ENCODE data around the gene TEX14. TPM values are rescaled to one million over a fixed set of nuclear protein-coding genes. Genes with fewer than 3 reads are reported as not detected.
A peak's percentile ranks its signal among the peaks of the same experiment; 100 is the strongest.

TEX14 gene
- total and polyA plus RNA-seq, 8 donors: 0.03 to 0.59 (median 0.20) TPM

- H3K4me3 ChIP-seq: no peak overlapping the region
- no peaks in the 10 kb centered on the region for H3K9me3 ChIP-seq
- WGBS, 2 donors: 64 to 74% methylated on average over 1 of the region's 1 CpG
- no peak overlapping the region for H3K27ac ChIP-seq
- intact Hi-C loops (cut with DNase I): no loop called here
- no peak for DNase-seq
- H3K4me1 ChIP-seq: peaks cover 0 to 4% (median 0%) of the 10 kb centered on the region in 3 donors
- ATAC-seq: peak in 1 of 4 donors; percentile 36
- TF ChIP-seq, protein P1, sequence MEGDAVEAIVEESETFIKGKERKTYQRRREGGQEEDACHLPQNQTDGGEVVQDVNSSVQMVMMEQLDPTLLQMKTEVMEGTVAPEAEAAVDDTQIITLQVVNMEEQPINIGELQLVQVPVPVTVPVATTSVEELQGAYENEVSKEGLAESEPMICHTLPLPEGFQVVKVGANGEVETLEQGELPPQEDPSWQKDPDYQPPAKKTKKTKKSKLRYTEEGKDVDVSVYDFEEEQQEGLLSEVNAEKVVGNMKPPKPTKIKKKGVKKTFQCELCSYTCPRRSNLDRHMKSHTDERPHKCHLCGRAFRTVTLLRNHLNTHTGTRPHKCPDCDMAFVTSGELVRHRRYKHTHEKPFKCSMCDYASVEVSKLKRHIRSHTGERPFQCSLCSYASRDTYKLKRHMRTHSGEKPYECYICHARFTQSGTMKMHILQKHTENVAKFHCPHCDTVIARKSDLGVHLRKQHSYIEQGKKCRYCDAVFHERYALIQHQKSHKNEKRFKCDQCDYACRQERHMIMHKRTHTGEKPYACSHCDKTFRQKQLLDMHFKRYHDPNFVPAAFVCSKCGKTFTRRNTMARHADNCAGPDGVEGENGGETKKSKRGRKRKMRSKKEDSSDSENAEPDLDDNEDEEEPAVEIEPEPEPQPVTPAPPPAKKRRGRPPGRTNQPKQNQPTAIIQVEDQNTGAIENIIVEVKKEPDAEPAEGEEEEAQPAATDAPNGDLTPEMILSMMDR (IDR thresholded peaks at IDR 0.05): no peak
- H3K27me3 ChIP-seq: no peaks in the 10 kb centered on the region
- H3K36me3 ChIP-seq: no peaks in the 10 kb centered on the region
- FAIRE-seq: no peak
Observed at GRCh38 chr17:58575511-58575910, 116.3 kb downstream of the TEX14 start.

DNA sequence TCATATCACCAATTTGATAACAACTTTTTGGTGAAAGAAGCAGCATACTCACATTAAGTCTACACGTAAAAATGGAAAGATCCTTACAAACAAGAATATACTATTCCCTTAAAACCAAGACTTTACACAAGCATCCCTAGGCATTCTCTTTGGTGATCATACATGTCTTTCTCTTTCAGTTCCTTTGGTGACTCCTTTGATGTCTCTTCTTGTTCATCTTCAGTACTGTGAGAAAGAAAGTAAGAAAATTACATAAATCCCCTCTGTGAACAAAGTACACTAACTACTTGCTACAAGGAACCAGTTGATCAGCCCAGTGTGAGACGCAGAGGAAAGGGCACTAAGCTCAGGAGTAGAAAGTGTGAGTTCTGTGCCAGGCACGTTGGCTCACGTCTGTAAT is 117.8 kb downstream of the TEX14 start:
- H3K4me3 ChIP-seq: no peak overlapping the region
- DNase-seq (no peak), FAIRE-seq (no peak), ATAC-seq (no peak)
- H3K27ac ChIP-seq: no peak overlapping the region
- H3K36me3 ChIP-seq: no peaks in the 10 kb centered on the region
- TF ChIP-seq, protein P1 (IDR thresholded peaks at IDR 0.05): no peak
- H3K9me3 ChIP-seq: no peaks in the 10 kb centered on the region
- intact Hi-C loops (cut with DNase I): no loop called here
- 73 to 85% methylated on average over 4 of the region's 4 CpGs for WGBS, 2 donors
- H3K4me1 ChIP-seq: peaks cover 0 to 4% (median 0%) of the 10 kb centered on the region in 3 donors
- H3K27me3 ChIP-seq: no peaks in the 10 kb centered on the region

DNA sequence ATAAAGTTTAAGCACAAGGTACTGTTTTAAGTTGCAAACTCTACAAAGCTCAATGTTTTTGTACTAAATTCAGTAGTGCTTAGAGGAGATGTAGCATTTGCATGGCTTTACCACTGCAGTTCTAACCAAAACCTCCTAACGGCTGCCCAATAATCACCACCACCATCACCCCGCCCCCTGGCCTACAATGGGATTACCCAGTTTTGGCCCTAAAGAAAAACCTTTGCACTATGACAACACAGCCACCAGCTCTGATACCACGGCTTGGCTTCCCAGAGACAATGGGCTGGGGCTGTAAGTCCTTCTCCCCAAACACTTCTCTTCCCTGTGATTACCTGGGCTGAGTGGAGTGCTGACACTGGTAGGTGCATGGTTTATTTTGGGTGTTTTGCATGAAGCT is 119.0 kb downstream of the TEX14 start:
- no peak for ATAC-seq
- intact Hi-C loops (cut with DNase I): no loop called here
- TF ChIP-seq, protein P1 (IDR thresholded peaks at IDR 0.05): no peak
- no peaks in the 10 kb centered on the region for H3K36me3 ChIP-seq
- H3K27me3 ChIP-seq: no peaks in the 10 kb centered on the region
- H3K4me3 ChIP-seq: no peak overlapping the region
- no peaks in the 10 kb centered on the region for H3K9me3 ChIP-seq
- DNase-seq: no peak
- peaks cover 0 to 4% (median 0%) of the 10 kb centered on the region in 3 donors for H3K4me1 ChIP-seq
- H3K27ac ChIP-seq: no peak overlapping the region
- no peak for FAIRE-seq
- WGBS, 2 donors: 89 to 90% methylated on average over 3 of the region's 3 CpGs

DNA sequence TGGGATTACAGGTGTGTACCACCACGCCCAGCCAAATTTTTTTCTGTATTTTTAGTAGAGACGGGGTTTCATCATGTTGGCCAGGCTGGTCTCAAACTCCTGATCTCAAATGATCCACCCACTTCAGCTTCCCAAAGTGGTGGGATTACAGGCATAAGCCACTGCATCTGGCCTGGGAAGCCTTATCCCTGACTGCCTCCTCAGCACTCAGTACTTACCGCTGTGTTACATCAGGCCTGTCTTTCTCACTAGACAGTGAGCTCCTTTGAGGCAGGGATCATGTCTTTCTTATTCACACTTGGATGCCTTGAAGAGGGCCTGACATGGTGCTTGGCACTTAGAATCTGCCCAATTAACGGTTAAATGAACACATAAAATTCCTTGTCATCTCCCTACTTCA is 121.1 kb downstream of the TEX14 start:
- ATAC-seq: no peak
- no peak for FAIRE-seq
- Histone ChIP-seq H3K9me3 (no peaks in the 10 kb centered on the region), H3K4me1 (no peaks in the 10 kb centered on the region), H3K36me3 (no peaks in the 10 kb centered on the region), H3K27ac (no peak overlapping the region), H3K27me3 (no peaks in the 10 kb centered on the region), H3K4me3 (no peak overlapping the region)
- intact Hi-C loops (cut with DNase I): no loop called here
- 92 to 94% methylated on average over 4 of the region's 4 CpGs for WGBS, 2 donors
- TF ChIP-seq, protein P1 (IDR thresholded peaks at IDR 0.05): no peak
- DNase-seq: no peak

DNA sequence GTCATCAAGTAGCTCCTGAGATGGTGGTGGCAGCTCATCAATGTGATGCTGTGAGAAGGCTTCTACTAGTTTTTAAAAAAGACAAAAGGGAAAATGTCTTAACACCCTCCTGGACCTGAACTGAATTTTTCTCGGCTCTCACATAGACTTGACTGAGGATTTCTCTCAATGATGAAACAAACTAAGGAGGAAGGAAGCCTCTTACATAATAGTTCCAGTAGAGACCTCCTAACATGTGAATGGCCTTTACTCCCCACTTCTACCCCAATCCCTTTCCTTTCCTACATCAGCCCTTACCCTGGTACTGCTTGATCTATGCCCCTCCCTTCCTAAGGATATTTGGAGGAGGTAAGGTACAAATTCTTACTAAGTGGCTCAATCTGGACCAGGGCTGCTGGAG is 122.6 kb downstream of the TEX14 start:
- no peak overlapping the region for H3K27ac ChIP-seq
- intact Hi-C loops (cut with DNase I): no loop called here
- FAIRE-seq (no peak), ATAC-seq (no peak), DNase-seq (no peak)
- no peak overlapping the region for H3K4me3 ChIP-seq
- H3K36me3 ChIP-seq: no peaks in the 10 kb centered on the region
- H3K9me3 ChIP-seq: no peaks in the 10 kb centered on the region
- no peaks in the 10 kb centered on the region for H3K27me3 ChIP-seq
- TF ChIP-seq, protein P1 (IDR thresholded peaks at IDR 0.05): no peak
- WGBS, 2 donors: 77 to 80% methylated on average over 1 of the region's 1 CpG
- no peaks in the 10 kb centered on the region for H3K4me1 ChIP-seq

Data from pancreas (tissue), 10 donors.